Glomerular visceral epithelial cell (primary cell): ENCODE results near the gene DSG1.
A peak's percentile ranks its signal among the peaks of the same experiment; 100 is the strongest.
"Not testable (repeated sequence)": the region's sequence is repeated elsewhere in the genome, so short reads cannot be mapped to it uniquely, and the experiment has no call there.

ENCODE experiments used
- DNase-seq: peaks from one replicate; pipeline ENCODE4 v3.0.0-alpha.2; 2016; ENCODE audit errors: extremely low spot score

DSG1 gene

GRCh38 chr18:31353336-31353735 is 35.4 kb downstream of the DSG1 start:
- not testable (repeated sequence) for DNase-seq

- DNase-seq = no peak
Measured at GRCh38 chr18:31354990-31355389, 37.0 kb downstream of the DSG1 start.

GRCh38 chr18:31356025-31356424 is 38.1 kb downstream of the DSG1 start:
- no peak for DNase-seq

- no peak for DNase-seq
Measured at GRCh38 chr18:31364190-31364589, 46.2 kb downstream of the DSG1 start.

- no peak for DNase-seq
Measured at GRCh38 chr18:31369478-31369877, 51.5 kb downstream of the DSG1 start.

GRCh38 chr18:31371989-31372388 is 54.0 kb downstream of the DSG1 start:
- DNase-seq = no peak

GRCh38 chr18:31373641-31374040 is 55.7 kb downstream of the DSG1 start:
- no peak for DNase-seq

- no peak for DNase-seq
Measured at GRCh38 chr18:31376477-31376876, 58.5 kb downstream of the DSG1 start, which contains the start of gene DSG4. Gene DSG4 (plus strand): TSS chr18:31376777. CDS start chr18:31376912, 135 bp downstream.

- DNase-seq = no peak
Measured at GRCh38 chr18:31380912-31381311, 63.0 kb downstream of the DSG1 start.

- no peak for DNase-seq
Measured at GRCh38 chr18:31382107-31382506, 64.1 kb downstream of the DSG1 start.

- peak; percentile 90 for DNase-seq
Measured at GRCh38 chr18:31386741-31387140, 68.8 kb downstream of the DSG1 start.

- DNase-seq = no peak
Measured at GRCh38 chr18:31393286-31393685, 75.3 kb downstream of the DSG1 start.

GRCh38 chr18:31396796-31397612 is 79.0 kb downstream of the DSG1 start:
- DNase-seq = no peak

GRCh38 chr18:31398191-31398590 is 80.2 kb downstream of the DSG1 start:
- no peak for DNase-seq

- DNase-seq = peak; percentile 65
Measured at GRCh38 chr18:31399306-31400032, 81.5 kb downstream of the DSG1 start.

GRCh38 chr18:31401156-31402025 is 83.4 kb downstream of the DSG1 start:
- DNase-seq = no peak

GRCh38 chr18:31402026-31402373 is 84.0 kb downstream of the DSG1 start:
- no peak for DNase-seq

- DNase-seq = no peak
Measured at GRCh38 chr18:31403409-31403808, 85.4 kb downstream of the DSG1 start.
